K562 (cell line): ENCODE data around the gene GOLIM4. TPM values are rescaled to one million over a fixed set of nuclear protein-coding genes. Genes with fewer than 3 reads are reported as not detected.

Source experiments
- BCOR ChIP-seq: fragments of 450-650 bp; IDR thresholded peaks from 2 replicates; pipeline ENCODE4 v1.6.1; 2016
- MAFG ChIP-seq: fragments of 450-650 bp; conservative IDR thresholded peaks from 2 replicates; pipeline ENCODE4 v1.6.1; 2016; ENCODE audit warnings: missing genetic modification characterization, missing compliant biosample characterization
- RFX5 ChIP-seq: IDR thresholded peaks from 2 replicates; pipeline ENCODE4 v1.6.1; 2011; ENCODE audit warnings: low read depth, mild to moderate bottlenecking, improper control_type of control experiment, low read length
- polyA plus RNA-seq, 8 experiments: library from polyadenylated mRNA; depleted of rRNA in 4 of 8; stranded (reverse) in 5 of 8; unstranded in 3 of 8; fragments of >200 nt; fragmentation: Nextera tagmentation in 2 of 8; fragmentation: Illumina TruSeq in 1 of 8; extraction: Ambion mirVana in 2 of 8; extraction: Trizol in 1 of 8; gene quantifications; 2 replicates each; pipeline versions ENCODE4 v1.2.1 to v1.2.3, GENCODE V29; 2011 to 2014; ENCODE audit warnings: inconsistent platforms in 1 of 8, missing spikeins in 1 of 8
- total RNA-seq, 7 experiments: library from RNA; depleted of rRNA in 6 of 7; stranded (reverse); fragments of >200 nt in 6 of 7; fragmentation: Illumina TruSeq in 2 of 7; extraction: Trizol in 2 of 7; gene quantifications; 2 replicates each; pipeline versions ENCODE4 v1.2.1 to v1.2.3, GENCODE V29; 2011 to 2021; ENCODE audit warnings: low replicate concordance in 1 of 7
- TF ChIP-seq, protein P1 (sequence below), 2 experiments: fragments of 450-650 bp in 1 of 2; sonication (generic) in 1 of 2; formaldehyde crosslinking in 1 of 2; IDR thresholded peaks in 1 of 2; conservative IDR thresholded peaks in 1 of 2; 2 replicates each; pipeline versions ENCODE4 v1.6.1 to v1.8.1; 2016 to 2023; ENCODE audit warnings: mild to moderate bottlenecking in 2 of 2, moderate library complexity in 2 of 2, inconsistent platforms in 1 of 2, missing genetic modification reagents in 1 of 2
- TF ChIP-seq, protein P2 (sequence below): fragments of 250-450 bp; sonication (Bioruptor Pico); IDR thresholded peaks from 2 replicates; pipeline ENCODE4 v1.9.0; 2021; ENCODE audit warnings: mild to moderate bottlenecking, inconsistent platforms
- TF ChIP-seq, protein P3 (sequence below): fragments of 450-650 bp; formaldehyde crosslinking; IDR thresholded peaks from 2 replicates; pipeline ENCODE4 v1.4.0; 2022; ENCODE audit warnings: missing genetic modification characterization
- TF ChIP-seq, protein P4 (sequence below), 2 experiments: fragments of 250-450 bp in 1 of 2; fragments of 450-650 bp in 1 of 2; sonication (Bioruptor Pico) in 1 of 2; IDR thresholded peaks; 2 replicates each; pipeline versions ENCODE4 v1.6.1 to v1.8.0; 2016 to 2021; ENCODE audit warnings: mild to moderate bottlenecking in 2 of 2, moderate library complexity in 2 of 2, missing compliant biosample characterization in 1 of 2, missing genetic modification characterization in 1 of 2

The GOLIM4 gene
- total and polyA plus RNA-seq, 9 of the 15 experiments (the other 6 are each of a cell fraction or from before 2014, with no cell fraction given): 9.3 to 39.4 (median 31.0) TPM

DNA sequence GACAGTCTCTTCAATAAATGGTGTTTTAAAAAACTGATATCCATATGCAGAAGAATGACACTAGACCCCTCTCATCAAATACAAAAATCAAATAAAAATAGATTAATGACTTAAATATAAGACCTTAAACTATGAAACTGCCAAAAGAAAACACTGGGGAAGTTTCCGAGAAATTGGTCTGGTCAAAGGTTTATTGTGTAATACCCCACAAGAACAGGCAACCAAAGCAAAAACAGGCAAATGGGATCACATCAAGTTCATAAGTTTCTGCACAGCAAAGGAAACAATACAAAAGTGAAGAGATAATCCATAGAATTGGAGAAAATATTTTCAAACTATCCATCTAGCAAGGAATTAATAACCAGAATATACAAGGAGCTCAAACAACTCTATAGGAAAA lies 126.2 kb downstream of the GOLIM4 start (continued):
- TF ChIP-seq, protein P1, sequence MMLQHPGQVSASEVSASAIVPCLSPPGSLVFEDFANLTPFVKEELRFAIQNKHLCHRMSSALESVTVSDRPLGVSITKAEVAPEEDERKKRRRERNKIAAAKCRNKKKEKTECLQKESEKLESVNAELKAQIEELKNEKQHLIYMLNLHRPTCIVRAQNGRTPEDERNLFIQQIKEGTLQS (IDR thresholded peaks at IDR 0.05): no peak
- TF ChIP-seq, protein P1 (CRISPR knock-in tag; conservative IDR thresholded peaks at IDR 0.05): no peak
- TF ChIP-seq, protein P2, sequence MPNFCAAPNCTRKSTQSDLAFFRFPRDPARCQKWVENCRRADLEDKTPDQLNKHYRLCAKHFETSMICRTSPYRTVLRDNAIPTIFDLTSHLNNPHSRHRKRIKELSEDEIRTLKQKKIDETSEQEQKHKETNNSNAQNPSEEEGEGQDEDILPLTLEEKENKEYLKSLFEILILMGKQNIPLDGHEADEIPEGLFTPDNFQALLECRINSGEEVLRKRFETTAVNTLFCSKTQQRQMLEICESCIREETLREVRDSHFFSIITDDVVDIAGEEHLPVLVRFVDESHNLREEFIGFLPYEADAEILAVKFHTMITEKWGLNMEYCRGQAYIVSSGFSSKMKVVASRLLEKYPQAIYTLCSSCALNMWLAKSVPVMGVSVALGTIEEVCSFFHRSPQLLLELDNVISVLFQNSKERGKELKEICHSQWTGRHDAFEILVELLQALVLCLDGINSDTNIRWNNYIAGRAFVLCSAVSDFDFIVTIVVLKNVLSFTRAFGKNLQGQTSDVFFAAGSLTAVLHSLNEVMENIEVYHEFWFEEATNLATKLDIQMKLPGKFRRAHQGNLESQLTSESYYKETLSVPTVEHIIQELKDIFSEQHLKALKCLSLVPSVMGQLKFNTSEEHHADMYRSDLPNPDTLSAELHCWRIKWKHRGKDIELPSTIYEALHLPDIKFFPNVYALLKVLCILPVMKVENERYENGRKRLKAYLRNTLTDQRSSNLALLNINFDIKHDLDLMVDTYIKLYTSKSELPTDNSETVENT (CRISPR knock-in tag): no peak
- TF ChIP-seq BCOR (no peak), MAFG (tag) (no peak), RFX5 (no peak)
- TF ChIP-seq, protein P3, sequence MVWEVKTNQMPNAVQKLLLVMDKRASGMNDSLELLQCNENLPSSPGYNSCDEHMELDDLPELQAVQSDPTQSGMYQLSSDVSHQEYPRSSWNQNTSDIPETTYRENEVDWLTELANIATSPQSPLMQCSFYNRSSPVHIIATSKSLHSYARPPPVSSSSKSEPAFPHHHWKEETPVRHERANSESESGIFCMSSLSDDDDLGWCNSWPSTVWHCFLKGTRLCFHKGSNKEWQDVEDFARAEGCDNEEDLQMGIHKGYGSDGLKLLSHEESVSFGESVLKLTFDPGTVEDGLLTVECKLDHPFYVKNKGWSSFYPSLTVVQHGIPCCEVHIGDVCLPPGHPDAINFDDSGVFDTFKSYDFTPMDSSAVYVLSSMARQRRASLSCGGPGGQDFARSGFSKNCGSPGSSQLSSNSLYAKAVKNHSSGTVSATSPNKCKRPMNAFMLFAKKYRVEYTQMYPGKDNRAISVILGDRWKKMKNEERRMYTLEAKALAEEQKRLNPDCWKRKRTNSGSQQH: no peak
- TF ChIP-seq, protein P4, sequence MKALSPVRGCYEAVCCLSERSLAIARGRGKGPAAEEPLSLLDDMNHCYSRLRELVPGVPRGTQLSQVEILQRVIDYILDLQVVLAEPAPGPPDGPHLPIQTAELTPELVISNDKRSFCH (CRISPR knock-in tag; IDR thresholded peaks at IDR 0.05): no peak
- TF ChIP-seq, protein P4 (tag; IDR thresholded peaks at IDR 0.05): no peak
